Measurements from ENCODE around the gene PRAMEF27. TPM values are rescaled to one million over a fixed set of nuclear protein-coding genes. Genes with fewer than 3 reads are reported as not detected.
"Not testable (repeated sequence)": the region's sequence is repeated elsewhere in the genome, so short reads cannot be mapped to it uniquely, and the experiment has no call there.

PRAMEF27 gene
- not detected for total RNA-seq

DNA sequence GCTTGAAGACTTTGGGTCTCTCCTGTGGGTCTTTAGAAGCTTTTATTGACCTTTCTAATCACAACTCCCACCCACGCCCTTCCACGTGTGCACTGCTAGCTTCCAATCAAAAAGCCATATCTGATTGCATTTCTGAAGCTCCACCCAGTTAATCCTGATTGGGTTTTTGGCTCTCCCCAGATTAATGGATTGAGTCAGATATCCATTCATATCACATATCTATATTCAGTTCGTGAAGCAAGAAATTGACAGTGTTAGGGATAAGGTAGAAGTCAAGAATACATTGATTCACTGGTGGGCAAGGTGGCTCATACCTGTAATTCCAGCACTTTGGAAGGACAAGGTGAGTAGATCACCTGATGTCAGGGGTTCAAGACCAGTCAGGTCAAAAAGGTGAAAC is at the start of gene PRAMEF27:
Gene PRAMEF27 (minus strand): TSS at position 101 of the 400 bp plus-strand sequence. CDS start 2,916 bp downstream, outside the sequence.
- H3K4me1 ChIP-seq; H3K27me3 ChIP-seq; H3K36me3 ChIP-seq; H3K9me3 ChIP-seq; DNase-seq (ENCODE audit: low spot score in 2 of 2); H3K4me3 ChIP-seq; H3K27ac ChIP-seq: not testable (repeated sequence)
- WGBS, 2 donors: 69 to 81% methylated on average over 3 of the region's 3 CpGs

DNA sequence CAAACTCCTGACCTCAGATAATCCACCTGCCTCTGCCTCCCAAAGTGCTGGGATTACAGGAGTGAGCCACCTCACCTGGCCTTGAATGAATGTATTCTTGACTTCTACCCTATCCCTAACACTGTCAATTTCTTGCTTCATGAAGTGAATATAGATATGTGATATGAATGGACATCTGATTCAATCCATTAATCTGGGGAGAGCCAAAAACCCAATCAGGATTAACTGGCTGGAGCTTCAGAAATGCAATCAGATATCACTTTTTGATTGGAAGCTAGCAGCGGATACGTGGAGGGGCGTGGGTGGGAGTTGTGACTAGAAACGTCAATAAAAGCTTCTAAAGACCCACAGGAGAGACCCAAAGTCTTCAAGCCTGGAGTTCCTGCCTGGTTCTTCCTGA is 14.1 kb upstream of the PRAMEF27 start, which contains the start of gene PRAMEF25:
Gene PRAMEF25 (plus strand): TSS at position 301 of the 400 bp plus-strand sequence. CDS start 2,920 bp downstream, outside the sequence.
- H3K4me1 ChIP-seq; H3K27me3 ChIP-seq; H3K36me3 ChIP-seq; DNase-seq (ENCODE audit: low spot score in 2 of 2); H3K4me3 ChIP-seq; H3K27ac ChIP-seq; H3K9me3 ChIP-seq: not testable (repeated sequence)
- WGBS, 2 donors: no CpG with 5 or more reads among the region's 4 CpGs

GRCh38 chr1:13019846-13020245 is 36.5 kb downstream of the PRAMEF27 start:
- no CpG with 5 or more reads among the region's 9 CpGs for WGBS, 2 donors
- not testable (repeated sequence) for H3K27me3 ChIP-seq; H3K9me3 ChIP-seq; H3K4me1 ChIP-seq; DNase-seq (ENCODE audit: low spot score in 2 of 2); H3K27ac ChIP-seq; H3K4me3 ChIP-seq; H3K36me3 ChIP-seq

- not testable (repeated sequence) for H3K27me3 ChIP-seq; H3K27ac ChIP-seq; H3K4me3 ChIP-seq; H3K36me3 ChIP-seq; H3K9me3 ChIP-seq; H3K4me1 ChIP-seq; DNase-seq (ENCODE audit: low spot score in 2 of 2)
- no CpG with 5 or more reads among the region's 7 CpGs for WGBS, 2 donors
Measured at GRCh38 chr1:13011932-13012331, 44.4 kb downstream of the PRAMEF27 start.

GRCh38 chr1:13009348-13009747 is 47.0 kb downstream of the PRAMEF27 start:
- not testable (repeated sequence) for H3K27me3 ChIP-seq; H3K4me1 ChIP-seq; H3K9me3 ChIP-seq; H3K27ac ChIP-seq; DNase-seq (ENCODE audit: low spot score in 2 of 2); H3K36me3 ChIP-seq; H3K4me3 ChIP-seq
- no CpG with 5 or more reads among the region's 3 CpGs for WGBS, 2 donors

- 70% methylated on average over 2 of the region's 4 CpGs; no CpG with 5 or more reads in 1 of the 2 donors for WGBS, 2 donors
- not testable (repeated sequence) for H3K9me3 ChIP-seq; H3K4me3 ChIP-seq; H3K27me3 ChIP-seq; H3K27ac ChIP-seq; DNase-seq (ENCODE audit: low spot score in 2 of 2); H3K4me1 ChIP-seq; H3K36me3 ChIP-seq
Measured at GRCh38 chr1:13005732-13006131, 50.6 kb downstream of the PRAMEF27 start.

Other genes with a start within 250 kb of the PRAMEF27 start
- not detected for gene PRAMEF11, start 225.2 kb downstream of the PRAMEF27 start, total RNA-seq
- not detected for gene HNRNPCL1, start 207.9 kb downstream of the PRAMEF27 start, total RNA-seq
- gene PRAMEF2, start 199.5 kb downstream of the PRAMEF27 start, total RNA-seq: not detected
- gene PRAMEF4, start 170.4 kb downstream of the PRAMEF27 start, total RNA-seq: not detected
- gene PRAMEF10, start 158.3 kb downstream of the PRAMEF27 start, total RNA-seq: not detected
- gene PRAMEF7, start 140.0 kb downstream of the PRAMEF27 start, total RNA-seq: not detected
- gene PRAMEF6, start 109.0 kb downstream of the PRAMEF27 start, total RNA-seq: not detected
- not detected for gene HNRNPCL3, start 4.2 kb upstream of the PRAMEF27 start, total RNA-seq
- not detected for gene PRAMEF25, start 14.2 kb upstream of the PRAMEF27 start, total RNA-seq
- gene HNRNPCL2, start 60.3 kb upstream of the PRAMEF27 start, total RNA-seq: not detected
- not detected for gene PRAMEF26, start 99.4 kb upstream of the PRAMEF27 start, total RNA-seq
- not detected for gene HNRNPCL4, start 109.1 kb upstream of the PRAMEF27 start, total RNA-seq
- gene PRAMEF9, start 115.3 kb upstream of the PRAMEF27 start, total RNA-seq: not detected
- not detected for gene PRAMEF13, start 144.8 kb upstream of the PRAMEF27 start, total RNA-seq
- not detected for gene PRAMEF18, start 169.6 kb upstream of the PRAMEF27 start, total RNA-seq
- gene PRAMEF5, start 197.6 kb upstream of the PRAMEF27 start, total RNA-seq: not detected
- not detected for gene PRAMEF8, start 228.6 kb upstream of the PRAMEF27 start, total RNA-seq
- not detected for gene PRAMEF33, start 247.0 kb upstream of the PRAMEF27 start, total RNA-seq